Measurements from ENCODE around the gene TALDO1. TPM values are rescaled to one million over a fixed set of nuclear protein-coding genes. Genes with fewer than 3 reads are reported as not detected.

Gene TALDO1
- total RNA-seq, 2 donors from 2014 or later, result 90.3 to 111 TPM

DNA sequence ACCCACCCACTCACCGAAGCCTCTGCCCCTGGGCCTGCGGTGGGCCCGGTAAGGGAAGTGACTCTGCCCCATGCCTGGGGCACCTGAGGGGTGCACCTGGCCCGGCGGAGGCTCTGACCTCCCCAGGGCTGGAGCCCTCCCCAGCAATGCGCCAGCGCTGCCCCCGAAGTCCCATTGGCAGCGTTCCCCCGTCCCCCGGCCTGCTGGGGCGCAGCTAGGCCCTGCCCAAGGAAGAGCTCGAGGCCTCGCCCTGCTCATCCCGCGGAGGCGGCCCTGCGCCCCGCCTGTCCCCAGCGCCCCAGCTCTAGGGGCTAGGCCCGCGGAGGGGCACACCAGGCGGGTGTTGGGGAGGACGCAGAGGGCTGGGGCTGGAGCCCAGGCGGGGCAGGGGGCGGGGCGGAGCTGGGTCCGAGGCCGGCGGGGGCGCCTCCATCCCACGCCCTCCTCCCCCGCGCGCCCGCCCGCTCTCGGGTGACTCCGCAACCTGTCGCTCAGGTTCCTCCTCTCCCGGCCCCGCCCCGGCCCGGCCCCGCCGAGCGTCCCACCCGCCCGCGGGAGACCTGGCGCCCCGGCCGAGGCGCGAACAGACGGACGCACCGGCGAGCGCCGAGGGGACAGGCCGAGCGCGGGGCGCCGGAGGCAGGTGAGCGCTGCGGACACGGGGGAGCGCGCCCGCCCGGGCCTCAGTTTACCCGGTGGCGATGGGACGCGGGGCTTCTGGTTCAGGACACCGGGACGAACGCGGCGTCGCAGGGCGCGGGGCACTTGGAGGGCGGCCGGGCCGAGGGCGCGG is 41.4 kb upstream of the TALDO1 start, which contains the start of gene EPS8L2:
TSS of gene EPS8L2 (plus strand) at position 586 of the 793 bp plus-strand sequence. CDS start 3,177 bp downstream, outside the sequence.
- peaks cover 0 to 38% of the 10 kb centered on the region in 2 donors for H3K4me1 ChIP-seq
- TF ChIP-seq CTCF (IDR thresholded peaks at IDR 0.05), result no peak
- no peaks in the 10 kb centered on the region for H3K9me3 ChIP-seq
- peak within 1 kb of the TSS; percentile 60 to 79 for H3K27ac ChIP-seq
- DNase-seq (ENCODE audit: low spot score), result no peak
- no peaks in the 10 kb centered on the region for H3K36me3 ChIP-seq
- H3K27me3 ChIP-seq, result peaks cover 0 to 7% of the 10 kb centered on the region in 2 donors
- peak within 1 kb of the TSS; percentile 47 to 50 for H3K4me3 ChIP-seq

- H3K36me3 ChIP-seq, result no peaks in the 10 kb centered on the region
- H3K4me3 ChIP-seq, result peak overlapping the region; percentile 47 to 50
- H3K27me3 ChIP-seq, result peaks cover 0 to 7% of the 10 kb centered on the region in 2 donors
- peaks cover 0 to 43% of the 10 kb centered on the region in 2 donors for H3K4me1 ChIP-seq
- no peak for TF ChIP-seq CTCF (IDR thresholded peaks at IDR 0.05)
- no peaks in the 10 kb centered on the region for H3K9me3 ChIP-seq
- peak overlapping the region; percentile 60 to 79 for H3K27ac ChIP-seq
- DNase-seq (ENCODE audit: low spot score), result no peak
Measured at GRCh38 chr11:706439-706956, 40.8 kb upstream of the TALDO1 start.

DNA sequence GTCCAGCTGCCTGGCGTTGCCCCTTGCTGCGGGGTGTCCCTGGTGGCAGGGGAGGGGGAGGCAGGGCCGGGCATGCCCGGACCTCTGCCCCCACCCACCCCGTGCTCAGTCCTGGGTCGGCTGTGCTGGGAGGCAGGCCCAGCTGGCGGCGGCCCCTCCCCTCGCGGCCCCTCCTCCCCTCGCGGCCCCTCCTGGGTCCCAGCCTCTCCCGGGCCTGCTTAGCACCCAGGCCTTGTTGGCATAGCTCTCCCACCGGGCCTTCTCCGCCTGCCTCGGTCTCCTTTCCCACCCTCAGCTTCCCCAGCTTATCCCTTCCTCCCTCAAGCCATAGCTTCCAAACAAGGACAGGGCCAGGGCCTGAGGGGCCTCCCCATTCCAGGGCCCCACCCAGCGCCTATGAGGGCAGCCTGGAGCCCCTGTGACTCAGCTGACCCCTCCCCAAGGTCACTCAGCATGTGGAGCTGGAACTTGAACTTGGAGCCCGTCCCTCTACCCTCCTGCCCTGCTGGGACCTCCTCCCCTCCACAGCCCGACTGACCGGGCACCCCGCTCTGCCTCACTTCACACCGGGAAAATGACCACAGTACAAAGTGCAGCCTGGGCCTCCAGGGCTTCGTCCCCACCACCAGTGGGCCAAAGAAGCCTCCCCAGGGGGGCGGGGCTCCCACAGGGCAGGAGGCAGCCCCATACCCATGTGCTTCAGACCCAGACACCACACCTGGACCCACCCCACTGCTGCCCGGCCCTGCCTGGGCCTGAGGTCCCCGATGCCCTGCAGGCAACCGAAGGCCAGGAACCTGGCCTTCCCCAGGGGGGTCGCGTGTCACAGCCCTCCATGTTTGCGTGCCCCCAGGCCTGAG is 40.1 kb upstream of the TALDO1 start:
- H3K9me3 ChIP-seq, result no peaks in the 10 kb centered on the region
- H3K36me3 ChIP-seq, result no peaks in the 10 kb centered on the region
- H3K27ac ChIP-seq, result peak overlapping the region; percentile 60 to 79
- H3K4me1 ChIP-seq, result peaks cover 0 to 43% of the 10 kb centered on the region in 2 donors
- DNase-seq (ENCODE audit: low spot score), result no peak
- no peak for TF ChIP-seq CTCF (IDR thresholded peaks at IDR 0.05)
- H3K27me3 ChIP-seq, result peaks cover 0 to 7% of the 10 kb centered on the region in 2 donors
- peak overlapping the region; percentile 47 to 50 for H3K4me3 ChIP-seq

DNA sequence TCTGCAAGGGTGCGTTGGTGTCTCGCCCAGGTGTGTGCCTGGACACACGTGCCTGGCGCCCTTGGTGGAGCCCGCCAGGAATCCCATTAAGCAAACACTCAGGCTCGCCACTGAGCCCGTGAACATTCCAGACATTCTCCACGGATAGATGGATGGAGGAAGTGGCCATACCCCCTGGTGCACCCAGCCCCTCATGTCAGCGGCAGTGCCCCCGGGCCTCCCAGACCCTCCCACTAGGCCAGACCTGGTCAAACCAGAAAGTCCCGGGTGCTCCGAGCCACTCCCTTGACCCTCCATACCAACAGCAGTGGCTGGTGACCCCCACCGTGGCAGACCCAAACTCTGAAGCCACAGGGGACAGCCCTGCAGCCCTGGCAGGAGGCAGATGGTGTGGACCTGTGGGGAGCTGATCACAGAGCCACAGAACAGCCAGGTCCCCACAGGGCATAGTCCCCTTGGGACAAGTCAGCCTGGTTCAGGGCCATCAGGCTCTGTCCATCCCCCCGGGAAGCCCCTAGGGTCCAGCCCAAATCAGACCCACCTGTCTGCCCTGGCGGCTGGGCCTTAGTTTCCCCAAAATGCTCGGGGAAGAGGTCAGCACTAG is 39.3 kb upstream of the TALDO1 start:
- no peaks in the 10 kb centered on the region for H3K36me3 ChIP-seq
- peaks cover 0 to 7% of the 10 kb centered on the region in 2 donors for H3K27me3 ChIP-seq
- peak overlapping the region in 1 of 2 donors; percentile 79 for H3K27ac ChIP-seq
- H3K9me3 ChIP-seq, result no peaks in the 10 kb centered on the region
- TF ChIP-seq CTCF (IDR thresholded peaks at IDR 0.05), result no peak
- H3K4me3 ChIP-seq, result no peak overlapping the region
- DNase-seq (ENCODE audit: low spot score), result no peak
- peaks cover 0 to 43% of the 10 kb centered on the region in 2 donors for H3K4me1 ChIP-seq

GRCh38 chr11:708511-708910 is 38.8 kb upstream of the TALDO1 start:
- peaks cover 0 to 43% of the 10 kb centered on the region in 2 donors for H3K4me1 ChIP-seq
- DNase-seq (ENCODE audit: low spot score), result no peak
- H3K36me3 ChIP-seq, result no peaks in the 10 kb centered on the region
- TF ChIP-seq CTCF (IDR thresholded peaks at IDR 0.05), result no peak
- H3K27ac ChIP-seq, result no peak overlapping the region
- H3K9me3 ChIP-seq, result no peaks in the 10 kb centered on the region
- no peak overlapping the region for H3K4me3 ChIP-seq
- H3K27me3 ChIP-seq, result peaks cover 0 to 7% of the 10 kb centered on the region in 2 donors

All from right atrium auricular region (tissue), 2 donors.